ENCODE data around the gene EYS. TPM values are rescaled to one million over a fixed set of nuclear protein-coding genes. Genes with fewer than 3 reads are reported as not detected.

The EYS gene
- total RNA-seq, 1 experiment from 2014 or later, result not detected

- Mint-ChIP-seq H3K4me1 (peaks cover 4 to 5% of the 10 kb centered on the region in 2 experiments; a peak in 2 of 4 replicates), H3K27ac (no peak overlapping the region), H3K9me3 (no peaks in the 10 kb centered on the region; a peak in 1 of 5 replicates), H3K27me3 (ENCODE audit: low read depth) (no peaks in the 10 kb centered on the region), H3K4me3 (no peak overlapping the region), H3K36me3 (ENCODE audit: insufficient read depth in 1 of 3, low read depth in 3 of 3) (no peaks in the 10 kb centered on the region)
- no peak overlapping the region for H3K14ac ChIP-seq (ENCODE audit: insufficient read depth, low read length)
- TF ChIP-seq, protein P1, sequence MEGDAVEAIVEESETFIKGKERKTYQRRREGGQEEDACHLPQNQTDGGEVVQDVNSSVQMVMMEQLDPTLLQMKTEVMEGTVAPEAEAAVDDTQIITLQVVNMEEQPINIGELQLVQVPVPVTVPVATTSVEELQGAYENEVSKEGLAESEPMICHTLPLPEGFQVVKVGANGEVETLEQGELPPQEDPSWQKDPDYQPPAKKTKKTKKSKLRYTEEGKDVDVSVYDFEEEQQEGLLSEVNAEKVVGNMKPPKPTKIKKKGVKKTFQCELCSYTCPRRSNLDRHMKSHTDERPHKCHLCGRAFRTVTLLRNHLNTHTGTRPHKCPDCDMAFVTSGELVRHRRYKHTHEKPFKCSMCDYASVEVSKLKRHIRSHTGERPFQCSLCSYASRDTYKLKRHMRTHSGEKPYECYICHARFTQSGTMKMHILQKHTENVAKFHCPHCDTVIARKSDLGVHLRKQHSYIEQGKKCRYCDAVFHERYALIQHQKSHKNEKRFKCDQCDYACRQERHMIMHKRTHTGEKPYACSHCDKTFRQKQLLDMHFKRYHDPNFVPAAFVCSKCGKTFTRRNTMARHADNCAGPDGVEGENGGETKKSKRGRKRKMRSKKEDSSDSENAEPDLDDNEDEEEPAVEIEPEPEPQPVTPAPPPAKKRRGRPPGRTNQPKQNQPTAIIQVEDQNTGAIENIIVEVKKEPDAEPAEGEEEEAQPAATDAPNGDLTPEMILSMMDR (conservative IDR thresholded peaks at IDR 0.05), result no peak
- DNase-seq, result no peak
- H2BK12ac ChIP-seq (ENCODE audit: insufficient read length, low read depth, low read length), result no peak overlapping the region
- H4K8ac ChIP-seq (replicated peaks; ENCODE audit: insufficient read length, low read depth, low read length), result no peak overlapping the region
- no peak overlapping the region for H2AK5ac ChIP-seq (ENCODE audit: insufficient read length, low read length)
- H2BK20ac ChIP-seq (ENCODE audit: low read depth, low read length, poor library complexity, severe bottlenecking), result no peak overlapping the region
- H3K56ac ChIP-seq (ENCODE audit: insufficient read length, low read depth, low read length), result no peak overlapping the region
- no peaks in the 10 kb centered on the region for H4K20me1 ChIP-seq (ENCODE audit: control insufficient read depth, insufficient read depth, insufficient read length)
- H4K5ac ChIP-seq (ENCODE audit: insufficient read length, low read depth, low read length), result no peak overlapping the region
- H3K4ac ChIP-seq (ENCODE audit: low read depth, low read length), result no peak overlapping the region
- H4K91ac ChIP-seq (ENCODE audit: insufficient read length, low read depth, low read length), result no peak overlapping the region
- H2BK15ac ChIP-seq (ENCODE audit: low read depth, low read length), result no peak overlapping the region
- H2BK120ac ChIP-seq (ENCODE audit: low read depth, low read length, poor library complexity, severe bottlenecking), result no peak overlapping the region
- H3K9me3 ChIP-seq (ENCODE audit: control insufficient read depth, low read depth, low read length), result no peaks in the 10 kb centered on the region
- H3K79me1 ChIP-seq (ENCODE audit: insufficient read depth, low read depth, low read length, poor library complexity, severe bottlenecking), result no peaks in the 10 kb centered on the region
- no peak overlapping the region for H3K27ac ChIP-seq (ENCODE audit: insufficient read length, low read depth, low read length)
- H3K27me3 ChIP-seq (ENCODE audit: insufficient read depth, low read length), result no peaks in the 10 kb centered on the region
- no peak overlapping the region for H3K23ac ChIP-seq (ENCODE audit: insufficient read length, low read depth, low read length)
- H3K79me2 ChIP-seq (ENCODE audit: insufficient read depth, low read length), result no peaks in the 10 kb centered on the region
- no peak overlapping the region for H3K4me2 ChIP-seq (ENCODE audit: insufficient read depth, insufficient read length, low read length)
- WGBS (ENCODE audit: extremely low coverage, insufficient read length, low lambda C conversion rate), result no CpG with 5 or more reads among the region's 4 CpGs
- H3K18ac ChIP-seq (ENCODE audit: insufficient read length, low read depth, low read length), result no peak overlapping the region
- H2AFZ ChIP-seq (ENCODE audit: low read length), result no peak overlapping the region
- no peaks in the 10 kb centered on the region for H3K23me2 ChIP-seq (ENCODE audit: insufficient read length, low read depth, low read length, poor library complexity, severe bottlenecking)
- no peaks in the 10 kb centered on the region for H3K4me1 ChIP-seq (ENCODE audit: insufficient read depth, low read length)
- no peak overlapping the region for H3K9ac ChIP-seq (ENCODE audit: extremely low read depth, insufficient read length, low read length)
- no peak overlapping the region for H3T11ph ChIP-seq (ENCODE audit: low read length)
- H2BK5ac ChIP-seq (ENCODE audit: insufficient read length, low read length), result no peak overlapping the region
Measured at GRCh38 chr6:64987066-64987465, 720.0 kb downstream of the EYS start.
